DOHH2 (cell line): ENCODE data around the gene LRRC74B.

Experiments
- EZH2phosphoT487 ChIP-seq: fragments of 200-600 bp; sonication (generic); IDR thresholded peaks from 2 replicates; pipeline ENCODE4 v1.6.1; 2017; ENCODE audit warnings: borderline replicate concordance, mild to moderate bottlenecking, antibody characterized with exemption, low read length, moderate library complexity, mixed read lengths
- TF ChIP-seq, protein P1 (sequence below): fragments of 200-600 bp; sonication (generic); IDR thresholded peaks from one replicate; pipeline ENCODE4 v1.5.1; 2014; ENCODE audit warnings: antibody characterized with exemption, mild to moderate bottlenecking, low read depth, low read length; ENCODE audit not compliant: poor library complexity, severe bottlenecking

DNA sequence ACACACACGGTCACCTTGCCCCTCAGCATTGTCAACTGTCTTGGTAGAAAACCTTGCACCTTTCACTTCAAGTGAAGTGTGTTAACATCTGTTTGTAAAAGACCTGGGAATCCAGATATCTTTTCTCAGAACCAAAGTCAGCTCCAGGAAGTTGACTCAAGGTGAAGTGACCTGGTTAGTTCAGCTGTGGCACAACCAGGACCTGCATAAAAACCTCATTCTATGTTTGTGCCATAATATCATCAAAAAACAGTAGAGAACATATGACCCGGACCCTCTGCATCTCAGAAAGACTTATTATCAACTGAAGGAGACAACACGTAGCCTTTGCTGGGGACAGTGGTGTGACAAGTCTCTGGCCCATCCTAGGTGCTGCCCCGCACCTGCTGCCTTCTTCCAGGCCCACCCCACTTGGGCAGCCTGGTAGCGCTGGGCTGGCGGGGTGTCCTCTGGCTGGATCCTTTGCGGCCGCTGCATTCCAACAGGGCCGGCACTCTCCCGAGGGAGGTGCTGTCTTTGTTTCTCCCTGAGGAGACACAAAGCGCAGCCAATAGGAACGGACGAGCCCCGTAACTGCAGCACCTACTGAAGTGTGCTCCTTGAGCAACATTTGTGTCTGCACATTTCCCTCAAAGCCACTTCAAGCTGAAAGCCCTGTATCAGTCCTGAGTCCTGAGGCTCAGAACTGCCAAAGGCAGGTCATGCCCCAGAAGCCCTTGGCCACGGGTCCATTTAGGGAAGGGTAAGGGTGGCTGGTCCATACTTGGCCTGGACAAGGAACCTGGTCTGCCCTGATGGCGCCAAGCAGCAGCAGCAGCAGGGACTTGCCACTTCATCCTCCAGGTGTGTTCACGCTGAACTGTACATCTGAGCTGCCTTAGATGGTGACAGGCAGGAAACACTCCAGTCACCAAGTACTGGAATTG lies 25.2 kb downstream of the LRRC74B start:
- TF ChIP-seq, protein P1, sequence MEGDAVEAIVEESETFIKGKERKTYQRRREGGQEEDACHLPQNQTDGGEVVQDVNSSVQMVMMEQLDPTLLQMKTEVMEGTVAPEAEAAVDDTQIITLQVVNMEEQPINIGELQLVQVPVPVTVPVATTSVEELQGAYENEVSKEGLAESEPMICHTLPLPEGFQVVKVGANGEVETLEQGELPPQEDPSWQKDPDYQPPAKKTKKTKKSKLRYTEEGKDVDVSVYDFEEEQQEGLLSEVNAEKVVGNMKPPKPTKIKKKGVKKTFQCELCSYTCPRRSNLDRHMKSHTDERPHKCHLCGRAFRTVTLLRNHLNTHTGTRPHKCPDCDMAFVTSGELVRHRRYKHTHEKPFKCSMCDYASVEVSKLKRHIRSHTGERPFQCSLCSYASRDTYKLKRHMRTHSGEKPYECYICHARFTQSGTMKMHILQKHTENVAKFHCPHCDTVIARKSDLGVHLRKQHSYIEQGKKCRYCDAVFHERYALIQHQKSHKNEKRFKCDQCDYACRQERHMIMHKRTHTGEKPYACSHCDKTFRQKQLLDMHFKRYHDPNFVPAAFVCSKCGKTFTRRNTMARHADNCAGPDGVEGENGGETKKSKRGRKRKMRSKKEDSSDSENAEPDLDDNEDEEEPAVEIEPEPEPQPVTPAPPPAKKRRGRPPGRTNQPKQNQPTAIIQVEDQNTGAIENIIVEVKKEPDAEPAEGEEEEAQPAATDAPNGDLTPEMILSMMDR = no peak
- TF ChIP-seq EZH2phosphoT487 = no peak
